NCI-H187 (cell line): ENCODE measurements around the gene ATP2C1.
"Not testable (repeated sequence)": the region's sequence is repeated elsewhere in the genome, so short reads cannot be mapped to it uniquely, and the experiment has no call there.

ENCODE experiments used
- DNase-seq, 2 experiments: peaks; one replicate each; lab custom pipeline; 2025; lab: John Stamatoyannopoulos, UW

The ATP2C1 gene

DNA sequence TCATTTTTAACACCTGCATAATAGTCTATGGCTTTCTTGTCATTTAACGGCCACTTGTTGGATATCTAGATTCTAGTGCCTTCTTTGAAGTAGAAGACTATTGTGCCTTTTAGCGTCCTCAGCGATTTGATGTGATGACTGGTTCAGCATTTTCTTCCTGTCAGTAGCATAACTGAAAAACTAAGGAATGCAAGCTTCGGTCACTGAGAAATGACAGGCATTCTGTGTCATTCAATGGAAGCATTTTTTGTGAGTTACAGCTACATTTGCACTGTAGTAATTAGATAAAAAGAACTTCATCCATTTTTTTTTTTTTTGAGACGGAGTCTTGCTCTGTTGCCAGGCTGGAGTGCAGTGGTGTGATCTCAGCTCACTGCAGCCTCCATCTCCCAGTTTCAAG is 143.1 kb downstream of the ATP2C1 start:
- DNase-seq: no peak

DNA sequence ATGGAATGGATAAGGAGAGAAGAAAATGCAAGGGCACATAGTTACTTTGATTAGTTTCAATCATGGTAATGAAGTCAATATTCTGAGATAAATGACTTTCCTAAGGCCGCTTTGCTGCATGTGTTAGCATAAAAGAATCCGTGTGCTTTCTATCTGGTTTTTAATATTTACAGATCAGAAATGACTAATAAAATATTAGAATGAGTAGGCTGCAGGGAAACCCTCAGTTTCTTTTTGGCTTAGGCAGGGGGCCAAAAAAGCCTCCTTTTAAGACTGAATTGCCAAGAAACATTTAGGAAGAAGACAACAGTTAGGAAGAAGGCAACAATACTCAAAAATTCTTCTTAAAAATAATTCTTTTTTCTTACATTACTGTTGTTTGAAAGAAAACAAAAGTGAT is 144.4 kb downstream of the ATP2C1 start:
- no peak for DNase-seq

DNA sequence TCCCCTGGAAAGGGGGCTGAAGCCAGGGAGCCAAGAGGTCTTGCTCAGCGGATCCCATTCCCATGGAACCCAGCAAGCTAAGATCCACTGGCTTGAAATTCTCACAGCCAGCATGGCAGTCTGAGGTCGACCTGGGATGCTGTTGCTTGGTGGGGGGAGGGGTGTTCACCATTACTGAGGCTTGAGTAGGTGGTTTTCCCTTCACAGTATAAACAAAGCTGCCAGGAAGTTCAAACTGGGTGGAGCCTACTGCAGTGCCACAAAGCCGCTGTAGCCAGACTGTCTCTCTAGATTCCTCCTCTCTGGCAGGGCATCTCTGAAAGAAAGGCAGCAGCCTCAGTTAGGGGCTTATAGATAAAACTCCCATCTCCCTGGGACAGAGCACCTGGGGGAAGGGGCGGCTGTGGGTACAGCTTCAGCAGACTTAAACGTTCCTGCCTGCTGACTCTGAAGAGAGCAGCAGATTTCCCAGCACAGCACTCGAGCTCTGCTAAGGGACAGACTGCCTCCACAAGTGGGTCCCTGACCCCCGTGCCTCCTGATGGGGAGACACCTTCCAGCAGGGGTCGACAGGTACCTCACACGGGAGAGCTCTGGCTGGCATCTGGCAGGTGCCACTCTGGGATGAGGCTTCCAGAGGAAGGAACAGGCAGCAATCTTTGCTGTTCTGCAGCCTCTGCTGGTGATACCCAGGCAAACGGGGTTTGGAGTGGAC is 148.5 kb downstream of the ATP2C1 start:
- DNase-seq: not testable (repeated sequence)

DNA sequence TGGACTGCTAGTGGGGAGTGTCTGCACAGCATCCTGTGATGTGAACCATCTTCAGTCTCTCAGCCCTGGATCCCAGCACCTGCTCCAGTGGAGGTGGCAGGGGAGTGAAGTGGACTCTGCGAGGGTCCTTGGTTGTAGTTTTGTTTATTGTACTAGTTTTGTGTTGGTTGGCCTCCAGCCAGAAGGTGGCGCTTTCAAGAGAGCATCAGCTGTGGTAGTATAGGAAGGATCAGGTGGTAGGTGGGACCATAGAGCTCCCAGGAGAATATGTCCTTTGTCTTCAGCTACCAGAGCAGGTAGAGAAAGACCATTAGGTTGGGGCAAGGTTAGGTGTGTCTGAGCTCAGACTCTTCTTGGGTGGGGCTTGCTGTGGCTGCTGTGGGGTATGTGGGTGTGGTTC is 153.7 kb downstream of the ATP2C1 start:
- no peak for DNase-seq

DNA sequence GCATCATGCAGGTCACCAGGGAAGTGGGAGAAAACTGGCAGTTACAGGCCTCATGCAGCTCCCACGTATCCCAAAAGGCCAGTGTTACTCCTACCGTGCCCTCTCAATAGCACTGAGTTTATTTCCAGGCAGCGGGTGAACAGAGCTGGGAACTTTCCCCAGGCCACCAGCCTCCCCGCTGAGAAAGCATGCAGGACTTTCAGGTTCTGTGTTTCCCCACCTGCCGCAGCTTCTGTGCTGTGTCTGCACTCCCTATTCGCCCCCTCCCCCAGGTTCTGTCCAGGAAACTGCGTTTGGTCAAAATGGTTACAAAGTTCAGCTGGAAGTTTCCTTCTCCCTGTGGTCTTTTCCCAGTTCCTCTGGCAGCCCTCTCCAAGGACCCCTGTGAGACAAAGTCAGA is 154.1 kb downstream of the ATP2C1 start:
- no peak for DNase-seq

DNA sequence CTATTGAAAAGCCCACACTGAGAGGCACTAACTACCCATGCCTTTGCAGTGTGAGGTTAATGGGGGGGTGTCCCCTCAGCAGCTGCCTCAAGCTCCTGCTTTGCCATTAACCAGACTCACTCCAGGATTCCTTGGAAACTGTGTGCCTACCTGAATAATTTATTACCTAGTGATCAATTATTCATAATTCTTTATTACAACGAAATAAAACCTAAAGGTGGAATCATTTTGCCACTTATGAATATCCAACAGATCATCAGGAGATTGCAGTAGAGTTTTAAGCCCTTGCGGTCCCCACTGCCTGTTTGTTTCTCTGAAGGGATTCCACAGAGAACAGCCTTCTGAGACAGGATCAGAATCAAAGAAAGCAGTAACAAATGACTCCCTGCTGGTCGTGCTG is 156.1 kb downstream of the ATP2C1 start:
- DNase-seq: no peak

DNA sequence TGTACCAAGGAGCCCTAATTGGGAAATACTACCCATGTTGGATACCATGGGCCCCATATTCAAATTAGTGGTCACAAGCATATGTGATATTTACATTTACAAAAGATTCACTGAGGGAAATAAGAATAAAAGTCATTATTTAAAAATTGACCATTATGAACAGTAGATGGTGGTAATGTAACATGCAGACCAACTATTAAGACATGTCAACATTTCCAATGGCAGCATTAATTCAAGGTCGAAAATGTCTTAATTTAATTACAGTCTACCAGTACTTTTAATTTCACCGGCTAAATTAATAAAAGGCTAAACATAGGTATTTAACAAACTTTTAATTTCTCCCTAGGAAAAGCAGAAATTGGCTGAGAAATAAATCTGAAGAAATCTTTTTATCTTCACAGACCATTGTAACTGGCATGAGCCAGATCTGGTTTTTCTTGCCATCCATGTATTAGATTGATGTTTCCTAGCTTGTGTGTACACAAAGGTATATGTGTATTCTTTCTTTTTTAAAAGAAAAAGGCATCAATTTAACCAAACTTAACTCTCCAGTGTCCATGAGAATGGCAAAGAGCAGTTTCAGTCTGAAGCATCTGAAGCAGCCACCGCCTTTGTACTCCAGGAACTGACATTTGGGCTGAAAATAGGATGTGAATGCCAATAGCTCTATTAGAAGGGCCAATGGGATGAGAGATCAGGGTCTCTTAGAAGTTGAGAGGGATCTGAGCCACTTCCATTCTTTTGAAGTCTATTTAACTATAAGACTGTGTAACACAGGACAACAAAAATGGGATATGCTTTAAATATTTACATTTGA is 159.4 kb downstream of the ATP2C1 start:
- DNase-seq: no peak
